AG04450 (cell line): ENCODE results near the gene KIR2DL1. TPM values are rescaled to one million over a fixed set of nuclear protein-coding genes. Genes with fewer than 3 reads are reported as not detected.
"Not testable (repeated sequence)": the region's sequence is repeated elsewhere in the genome, so short reads cannot be mapped to it uniquely, and the experiment has no call there.

Experiments used
- CTCF ChIA-PET: fragments of 300-600, 350-600 bp; formaldehyde crosslinking; extraction: SDS; loops from one replicate; lab custom pipeline; 2022; ENCODE audit warnings: antibody characterized with exemption, inconsistent platforms; lab: Charles Lee
- POLR2A ChIA-PET: fragments of 350-600 bp; formaldehyde crosslinking; extraction: SDS; loops from one replicate; lab custom pipeline; 2021; ENCODE audit warnings: antibody characterized with exemption, inconsistent platforms; lab: Yijun Ruan, JAX
- DNase-seq: peaks from one replicate; pipeline ENCODE4 v3.0.0-alpha.2; 2011; ENCODE audit warnings: low read depth, low spot score
- H3K27ac ChIP-seq: one replicate; pipeline ENCODE4 v1.5.1; 2012; ENCODE audit warnings: low read depth, low read length, control low read depth
- H3K27me3 ChIP-seq: one replicate; pipeline ENCODE4 v1.6.0; 2012; ENCODE audit warnings: low read length; ENCODE audit not compliant: control insufficient read depth, insufficient read depth
- H3K4me3 ChIP-seq: 2 replicates; pipeline ENCODE4 v1.5.1; 2011; ENCODE audit warnings: mild to moderate bottlenecking, low read depth, low read length, control low read depth
- H3K9me3 ChIP-seq: 2 replicates; pipeline ENCODE4 v1.5.1; 2012; ENCODE audit warnings: low read length; ENCODE audit not compliant: control insufficient read depth, insufficient read depth
- polyA plus RNA-seq: library from polyadenylated mRNA; depleted of rRNA; stranded (reverse); fragments of >200 nt; gene quantifications from 2 replicates; pipeline ENCODE4 v1.2.3, GENCODE V29; 2011
- TF ChIP-seq, protein P1 (sequence below): IDR thresholded peaks from 2 replicates; pipeline ENCODE4 v1.5.1; 2011; ENCODE audit warnings: low read depth, low read length, control low read depth, inconsistent platforms

The KIR2DL1 gene
- polyA plus RNA-seq, 1 experiment: not detected

DNA sequence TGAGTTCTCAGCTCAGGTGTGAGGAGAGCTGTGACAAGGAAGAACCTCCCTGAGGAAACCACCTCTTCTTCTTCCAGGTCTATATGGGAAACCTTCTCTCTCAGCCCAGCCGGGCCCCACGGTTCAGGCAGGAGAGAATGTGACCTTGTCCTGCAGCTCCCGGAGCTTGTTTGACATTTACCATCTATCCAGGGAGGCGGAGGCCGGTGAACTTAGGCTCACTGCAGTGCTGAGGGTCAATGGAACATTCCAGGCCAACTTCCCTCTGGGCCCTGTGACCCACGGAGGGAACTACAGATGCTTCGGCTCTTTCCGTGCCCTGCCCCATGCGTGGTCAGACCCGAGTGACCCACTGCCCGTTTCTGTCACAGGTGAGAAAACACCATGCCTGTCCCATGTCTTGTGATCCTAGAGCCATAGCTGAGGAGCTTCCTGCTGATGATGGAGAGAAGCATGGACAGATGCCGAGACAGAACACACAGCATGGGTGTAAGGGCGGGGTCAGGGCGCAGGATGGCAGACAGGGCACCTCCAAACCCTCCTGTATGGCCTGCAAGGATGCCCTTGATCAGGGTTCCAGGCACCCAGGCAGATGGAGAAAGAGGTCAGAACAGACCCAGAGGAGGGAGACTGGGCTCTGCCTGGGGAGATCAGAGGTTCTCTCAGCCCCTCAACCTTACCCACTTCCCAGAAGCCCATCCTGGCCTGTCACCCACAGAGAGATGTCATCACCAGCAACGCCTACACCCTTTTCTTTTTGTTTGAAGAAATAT is 40.0 kb upstream of the KIR2DL1 start:
- POLR2A ChIA-PET: no interaction called here
- no peak for DNase-seq
- no peak overlapping the region for H3K27ac ChIP-seq
- no peak overlapping the region for H3K4me3 ChIP-seq
- peaks cover 49% of the 10 kb centered on the region for H3K9me3 ChIP-seq
- no peaks in the 10 kb centered on the region for H3K27me3 ChIP-seq
- TF ChIP-seq, protein P1, sequence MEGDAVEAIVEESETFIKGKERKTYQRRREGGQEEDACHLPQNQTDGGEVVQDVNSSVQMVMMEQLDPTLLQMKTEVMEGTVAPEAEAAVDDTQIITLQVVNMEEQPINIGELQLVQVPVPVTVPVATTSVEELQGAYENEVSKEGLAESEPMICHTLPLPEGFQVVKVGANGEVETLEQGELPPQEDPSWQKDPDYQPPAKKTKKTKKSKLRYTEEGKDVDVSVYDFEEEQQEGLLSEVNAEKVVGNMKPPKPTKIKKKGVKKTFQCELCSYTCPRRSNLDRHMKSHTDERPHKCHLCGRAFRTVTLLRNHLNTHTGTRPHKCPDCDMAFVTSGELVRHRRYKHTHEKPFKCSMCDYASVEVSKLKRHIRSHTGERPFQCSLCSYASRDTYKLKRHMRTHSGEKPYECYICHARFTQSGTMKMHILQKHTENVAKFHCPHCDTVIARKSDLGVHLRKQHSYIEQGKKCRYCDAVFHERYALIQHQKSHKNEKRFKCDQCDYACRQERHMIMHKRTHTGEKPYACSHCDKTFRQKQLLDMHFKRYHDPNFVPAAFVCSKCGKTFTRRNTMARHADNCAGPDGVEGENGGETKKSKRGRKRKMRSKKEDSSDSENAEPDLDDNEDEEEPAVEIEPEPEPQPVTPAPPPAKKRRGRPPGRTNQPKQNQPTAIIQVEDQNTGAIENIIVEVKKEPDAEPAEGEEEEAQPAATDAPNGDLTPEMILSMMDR: no peak
- CTCF ChIA-PET: no interaction called here

DNA sequence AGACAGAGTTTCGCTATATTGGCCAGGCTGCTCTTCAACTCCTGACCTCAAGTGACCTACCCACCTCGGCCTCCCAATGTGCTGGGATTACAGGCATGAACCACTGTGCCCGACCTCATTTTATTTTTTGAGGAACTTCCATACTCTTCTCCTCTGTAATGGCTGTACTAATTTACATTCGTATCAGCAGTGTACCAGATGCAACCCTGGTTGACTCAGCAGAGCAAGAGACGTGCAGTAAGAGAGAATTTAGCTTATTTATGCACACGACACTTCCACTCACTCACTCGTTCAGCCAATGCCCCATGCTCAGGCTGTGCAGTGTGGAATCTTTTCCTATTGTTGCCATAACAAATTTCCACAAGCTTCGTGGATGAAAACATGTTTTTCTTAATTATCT is 38.4 kb upstream of the KIR2DL1 start:
- ChIA-PET CTCF (no interaction called here), POLR2A (no interaction called here)

GRCh38 chr19:54738306-54738705 is 31.3 kb upstream of the KIR2DL1 start, which contains the start of gene KIR2DL3:
TSS of gene KIR2DL3 (plus strand) at chr19:54738513. CDS start at chr19:54738546, 33 bp downstream.
- DNase-seq, POLR2A ChIA-PET, CTCF ChIA-PET: not testable (repeated sequence)

More for the DNA sequence above, 38.4 kb upstream of the KIR2DL1 start:
- Histone ChIP-seq H3K9me3 (peaks cover 34% of the 10 kb centered on the region), H3K4me3 (no peak overlapping the region), H3K27ac (no peak overlapping the region), H3K27me3 (no peaks in the 10 kb centered on the region)
- TF ChIP-seq, protein P1: no peak
- no peak for DNase-seq

GRCh38 chr19:54738715-54739114 is 30.9 kb upstream of the KIR2DL1 start:
- TF ChIP-seq, protein P1: no peak
- H3K4me3 ChIP-seq: no peak overlapping the region
- CTCF ChIA-PET: no interaction called here
- no peak for DNase-seq
- H3K27ac ChIP-seq: no peak overlapping the region
- H3K27me3 ChIP-seq: no peaks in the 10 kb centered on the region
- POLR2A ChIA-PET: no interaction called here
- peaks cover 24% of the 10 kb centered on the region for H3K9me3 ChIP-seq

More at GRCh38 chr19:54738306-54738705, 31.3 kb upstream of the KIR2DL1 start, which contains the start of gene KIR2DL3:
- H3K27ac ChIP-seq, H3K27me3 ChIP-seq, H3K4me3 ChIP-seq: not testable (repeated sequence)
- peaks cover 24% of the 10 kb centered on the region for H3K9me3 ChIP-seq

- TF ChIP-seq, protein P1: no peak
- DNase-seq: no peak
- ChIA-PET CTCF (no interaction called here), POLR2A (no interaction called here)
- H3K27me3 ChIP-seq: no peaks in the 10 kb centered on the region
- H3K27ac ChIP-seq: no peak overlapping the region
- no peak overlapping the region for H3K4me3 ChIP-seq
- peaks cover 29% of the 10 kb centered on the region for H3K9me3 ChIP-seq
These were observed 29.8 kb upstream of the KIR2DL1 start for GRCh38 chr19:54739587-54740497.

- H3K27me3 ChIP-seq, POLR2A ChIA-PET, H3K27ac ChIP-seq, H3K4me3 ChIP-seq, DNase-seq, CTCF ChIA-PET: not testable (repeated sequence)
- H3K9me3 ChIP-seq: peaks cover 29% of the 10 kb centered on the region
These were observed 27.6 kb upstream of the KIR2DL1 start for GRCh38 chr19:54741950-54742349.

- H3K4me3 ChIP-seq, DNase-seq, CTCF ChIA-PET, H3K27ac ChIP-seq, POLR2A ChIA-PET, H3K27me3 ChIP-seq: not testable (repeated sequence)
- H3K9me3 ChIP-seq: peaks cover 19% of the 10 kb centered on the region
These were observed 25.5 kb upstream of the KIR2DL1 start for GRCh38 chr19:54744080-54744479.
